GM19239 (cell line): Measurements from ENCODE around the gene CCL28.
"Not testable (repeated sequence)": the region's sequence is repeated elsewhere in the genome, so short reads cannot be mapped to it uniquely, and the experiment has no call there.

Experiments used
- DNase-seq: peaks from one replicate; pipeline ENCODE4 v3.0.0; 2011; ENCODE audit warnings: low spot score; ENCODE audit not compliant: insufficient read length
- FAIRE-seq: peaks from 2 replicates; lab custom pipeline; 2011; peaks lifted over from hg19 to GRCh38; lab: Jason Lieb, UNC

The CCL28 gene

DNA sequence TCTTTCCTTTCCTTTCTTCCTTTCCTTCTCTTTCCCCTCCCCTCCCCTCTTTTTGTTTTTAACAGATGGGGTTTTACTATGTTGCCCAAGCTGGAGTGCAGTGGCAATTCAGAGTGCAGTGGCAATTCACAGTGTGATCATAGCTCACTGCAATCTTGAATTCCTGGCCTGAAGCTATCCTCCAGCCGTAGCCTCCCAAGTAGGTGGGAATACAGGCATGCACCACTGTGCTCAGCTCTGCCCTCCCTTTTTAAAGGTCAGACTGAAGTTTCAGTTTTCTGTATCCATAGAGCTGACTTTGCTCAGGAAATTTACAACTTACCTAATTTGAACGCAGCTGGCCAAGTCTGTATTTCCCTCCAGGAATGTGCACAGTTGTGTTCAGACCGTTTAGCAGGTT, 696 bp downstream of the CCL28 start:
- FAIRE-seq, result no peak
- DNase-seq, result no peak

DNA sequence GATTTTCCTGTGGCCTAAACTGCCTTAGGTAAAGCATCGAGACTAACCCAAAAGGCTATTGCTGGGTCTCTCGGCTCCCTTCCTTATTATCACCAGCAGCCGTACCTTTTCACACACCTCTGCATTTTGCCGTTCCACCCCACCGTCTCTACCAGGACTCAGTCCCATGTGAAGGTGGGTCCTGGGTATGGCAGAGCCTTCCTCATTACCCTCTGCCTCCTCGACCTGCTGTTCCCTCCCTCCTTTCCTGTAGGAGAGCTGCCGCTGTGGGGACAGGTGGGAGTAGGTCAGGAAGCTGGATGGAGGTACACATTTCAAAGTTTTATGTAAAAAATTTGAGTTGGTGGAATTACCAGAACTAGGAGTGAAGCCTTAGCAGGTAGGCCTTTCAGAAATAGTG, 1.8 kb downstream of the CCL28 start:
- DNase-seq (no peak), FAIRE-seq (no peak)

DNA sequence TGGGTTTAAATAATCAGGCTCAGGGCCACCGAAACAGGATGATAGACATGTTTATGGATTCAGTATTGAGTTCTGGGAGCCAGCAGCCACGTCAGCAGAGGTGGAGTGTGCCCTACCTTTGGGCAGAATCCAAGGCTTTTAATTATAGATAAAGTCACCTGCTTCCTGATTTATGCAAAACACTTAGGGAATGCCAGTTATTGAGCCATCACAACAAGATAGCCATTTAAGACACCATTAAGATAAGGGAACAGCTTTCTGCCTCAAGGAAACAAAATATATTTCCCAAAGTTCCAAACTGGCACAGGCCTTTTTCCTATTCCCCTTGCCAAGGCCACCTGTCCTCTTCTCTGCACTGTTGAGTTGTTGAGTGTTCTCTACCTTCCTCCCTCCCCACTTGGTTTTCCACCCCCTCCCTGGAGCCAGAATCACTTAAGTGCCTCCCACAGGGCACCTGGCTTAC, 2.4 kb downstream of the CCL28 start:
- no peak for DNase-seq
- no peak for FAIRE-seq

DNA sequence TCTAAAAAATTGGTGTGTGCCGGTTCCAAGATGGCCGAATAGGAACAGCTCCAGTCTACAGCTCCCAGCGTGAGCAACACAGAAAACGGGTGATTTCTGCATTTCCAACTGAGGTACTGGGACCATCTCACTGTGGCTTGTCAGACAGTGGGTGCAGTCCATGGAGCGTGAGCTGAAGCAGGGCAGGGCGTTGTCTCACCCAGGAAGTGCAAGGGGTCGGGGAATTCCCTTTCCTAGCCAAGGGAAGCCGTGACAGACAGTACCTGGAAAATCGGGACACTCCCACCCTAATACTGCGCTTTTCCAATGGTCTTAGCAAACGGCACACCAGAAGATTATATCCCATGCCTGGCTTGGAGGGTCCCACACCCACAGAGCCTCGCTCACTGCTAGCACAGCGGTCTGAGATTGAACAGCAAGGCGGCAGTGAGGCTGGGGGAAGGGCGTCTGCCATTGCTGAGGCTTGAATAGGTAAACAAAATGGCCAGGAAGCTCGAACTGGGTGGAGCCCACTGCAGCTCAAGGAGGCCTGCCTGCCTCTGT, 9.6 kb downstream of the CCL28 start:
- not testable (repeated sequence) for DNase-seq, FAIRE-seq

DNA sequence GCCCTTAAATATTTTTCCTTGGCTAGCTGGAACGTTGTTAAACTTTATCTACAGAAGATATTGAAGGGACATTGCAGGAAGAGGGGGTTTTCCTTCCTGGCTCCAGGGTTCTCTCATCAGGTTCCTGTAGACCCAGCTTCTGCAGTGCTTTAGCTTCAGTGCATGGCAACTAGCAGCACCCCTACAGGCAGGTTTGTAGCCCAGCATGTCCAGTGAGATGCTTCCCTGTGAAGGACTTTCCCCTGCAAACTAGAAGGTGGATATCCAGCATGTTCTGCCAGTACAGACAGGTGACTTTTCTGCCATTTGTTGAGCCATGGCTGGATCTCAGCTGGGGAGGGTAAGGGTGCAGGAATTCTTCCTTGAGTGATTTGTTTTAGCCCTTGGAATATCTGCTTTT, 10.4 kb downstream of the CCL28 start:
- DNase-seq, result no peak
- FAIRE-seq, result no peak

DNA sequence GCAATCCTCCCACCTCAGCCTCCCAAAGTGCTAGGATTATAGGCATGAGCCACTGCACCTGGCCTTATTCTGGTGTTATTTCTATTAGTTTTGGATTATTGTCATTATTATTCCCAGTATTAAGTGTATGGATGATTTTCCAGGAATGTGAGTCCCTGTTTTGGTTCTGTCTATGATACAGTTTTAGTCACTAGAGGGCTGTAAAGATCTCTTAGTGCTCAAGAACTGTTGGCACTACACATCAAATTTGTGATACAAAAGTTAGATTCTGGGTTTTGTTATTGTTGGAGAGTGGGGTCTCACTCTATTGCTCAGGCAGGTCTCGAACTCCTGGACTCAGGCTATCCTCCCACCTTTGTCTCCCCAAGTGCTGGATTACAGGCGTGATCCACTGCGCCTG, 12.1 kb downstream of the CCL28 start:
- DNase-seq (no peak), FAIRE-seq (no peak)

DNA sequence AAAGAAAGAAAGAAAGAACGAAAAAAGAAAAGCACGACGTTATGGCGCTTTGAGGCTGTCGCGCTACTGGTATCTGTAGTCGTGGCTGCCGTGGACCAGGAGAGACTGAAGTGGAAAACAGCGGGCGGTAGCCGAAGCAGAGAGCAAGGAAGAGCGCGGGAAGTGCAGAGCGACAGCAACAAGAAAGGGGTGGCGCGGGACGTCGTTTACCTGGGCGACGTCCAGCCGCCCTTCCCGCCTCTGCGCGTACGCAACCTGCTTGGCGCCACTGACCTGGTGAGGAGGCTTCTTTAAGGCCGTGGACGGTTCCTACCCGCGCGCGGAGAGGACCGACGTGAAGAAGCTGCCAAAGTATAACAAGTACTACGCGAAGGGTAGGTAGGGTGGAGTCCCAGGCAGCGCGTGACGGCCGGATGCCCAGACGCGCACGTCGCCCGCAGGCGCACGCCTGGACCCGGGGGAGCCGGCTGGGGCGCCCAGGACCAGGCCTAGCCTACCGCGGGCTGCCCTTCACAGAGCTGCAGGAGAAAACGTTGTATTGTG, 15.4 kb downstream of the CCL28 start:
- peak; percentile 62 for DNase-seq
- peak; percentile 70 for FAIRE-seq

DNA sequence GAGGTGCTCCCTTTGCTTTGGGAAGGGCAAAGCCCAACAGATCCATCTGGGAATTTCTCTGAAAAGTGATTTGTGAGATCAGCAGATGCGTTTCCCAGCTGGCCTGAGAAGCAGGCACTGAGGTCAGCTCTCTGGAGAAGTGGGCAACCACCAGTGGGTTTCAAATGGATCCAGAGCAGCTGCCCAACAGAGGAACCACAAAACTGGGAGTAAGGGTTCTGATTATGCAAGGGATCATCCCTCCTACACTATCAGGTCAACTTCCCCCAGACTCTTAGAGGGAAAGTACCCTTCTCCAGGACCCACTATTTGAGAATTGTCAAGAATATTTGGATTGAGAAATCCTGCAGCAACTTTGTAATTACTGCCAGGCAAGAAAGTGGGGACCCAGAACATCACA, 21.7 kb downstream of the CCL28 start:
- FAIRE-seq, result no peak
- no peak for DNase-seq

DNA sequence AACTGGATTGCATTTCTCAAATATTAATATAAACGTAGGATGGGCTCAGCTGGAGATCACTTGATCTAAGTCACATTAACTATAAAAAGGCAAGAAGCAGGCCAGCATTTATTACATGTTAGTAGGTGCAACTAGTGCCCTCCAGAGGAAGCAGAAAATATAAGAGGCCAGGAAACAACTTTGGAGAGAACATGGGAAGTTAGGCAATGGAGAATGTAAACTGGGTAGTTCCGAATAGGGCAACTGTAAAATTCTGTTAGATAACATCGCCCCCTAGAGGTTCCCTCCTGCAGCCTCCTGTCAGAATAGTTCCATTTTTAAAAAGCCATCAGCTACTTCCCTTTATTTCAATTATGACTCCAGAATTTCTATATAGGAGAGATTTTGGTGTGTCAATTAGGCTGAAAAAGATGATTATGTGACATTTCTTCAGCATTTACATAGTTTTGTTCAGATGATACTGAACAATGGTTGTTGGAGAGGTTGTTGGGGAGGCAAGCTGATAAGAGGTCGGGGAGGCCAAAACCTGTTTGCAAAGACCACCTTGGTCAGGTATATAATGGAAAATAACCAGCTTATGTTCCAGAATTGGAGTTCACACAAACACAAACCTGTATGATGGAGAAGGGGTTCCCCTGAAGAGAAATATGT, 22.4 kb downstream of the CCL28 start:
- peak; percentile 77 for FAIRE-seq
- DNase-seq, result peak; percentile 36

DNA sequence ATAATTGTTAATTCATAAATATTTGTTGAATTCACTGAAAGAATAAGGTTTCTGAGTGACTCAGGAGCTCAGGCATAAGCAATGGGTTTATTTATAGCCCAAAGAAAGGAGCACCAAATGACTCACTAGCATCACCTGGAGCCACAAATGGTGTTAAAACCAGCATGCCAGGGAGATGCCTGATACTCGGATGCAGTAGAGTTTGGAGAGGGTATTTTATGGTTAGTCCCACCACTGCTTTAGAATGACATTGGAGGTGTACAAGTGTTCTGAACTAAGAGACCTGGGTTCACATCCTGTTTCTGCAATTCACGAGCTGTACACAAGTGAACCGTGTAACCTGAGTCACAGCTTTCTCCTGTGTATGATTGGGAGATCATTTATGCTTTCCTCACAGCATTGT, 25.2 kb downstream of the CCL28 start:
- FAIRE-seq (peak; percentile 67), DNase-seq (no peak)

DNA sequence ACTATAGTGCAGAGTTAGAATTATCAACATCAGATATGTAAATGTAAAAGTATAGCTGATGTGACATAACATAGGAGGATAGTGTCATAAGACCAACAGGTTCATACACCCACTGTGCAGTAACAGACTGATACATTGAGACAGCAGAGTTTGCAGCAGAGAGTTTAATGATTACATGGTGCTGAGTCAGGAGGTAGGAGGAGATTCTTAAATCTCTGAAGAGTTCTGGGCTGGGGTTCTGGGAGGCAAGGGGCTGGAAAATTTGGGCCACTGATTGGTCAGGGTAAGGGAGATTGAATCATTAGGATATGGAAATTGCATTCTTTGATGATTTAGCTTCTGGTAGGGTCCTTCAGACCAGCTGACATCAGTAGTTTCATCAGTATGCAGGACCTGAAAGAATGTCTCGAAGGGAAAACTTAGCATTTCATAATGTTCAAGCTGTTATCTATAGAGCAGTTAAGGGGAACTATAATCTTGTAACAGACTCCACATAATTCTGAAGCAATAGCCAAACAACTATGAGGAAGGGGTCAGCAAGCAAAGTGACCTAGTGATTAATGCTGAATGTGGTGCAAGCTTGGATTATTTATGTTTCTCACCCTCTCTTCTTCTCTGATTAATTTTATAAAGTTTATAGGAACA, 35.6 kb downstream of the CCL28 start:
- DNase-seq (no peak), FAIRE-seq (no peak)

DNA sequence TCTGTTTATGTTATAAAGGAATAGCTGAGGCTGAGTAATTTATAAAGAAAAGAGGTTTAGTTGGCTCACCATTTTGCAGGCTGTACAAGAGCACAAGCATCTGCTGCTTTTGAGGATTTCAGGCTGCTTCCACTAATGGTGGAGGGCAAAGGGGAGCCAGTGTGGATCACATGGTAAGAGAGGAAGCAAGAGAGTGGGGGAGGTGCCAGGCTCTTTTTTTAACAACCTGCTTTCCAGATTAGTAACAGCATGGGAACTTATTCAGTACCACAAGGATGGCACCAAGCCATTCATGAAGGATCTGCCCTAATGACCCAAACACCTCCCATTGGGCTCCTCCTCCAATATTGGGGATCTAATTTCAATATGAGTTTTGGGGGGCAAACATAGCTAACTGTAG, 40.4 kb downstream of the CCL28 start:
- no peak for DNase-seq
- FAIRE-seq, result no peak

DNA sequence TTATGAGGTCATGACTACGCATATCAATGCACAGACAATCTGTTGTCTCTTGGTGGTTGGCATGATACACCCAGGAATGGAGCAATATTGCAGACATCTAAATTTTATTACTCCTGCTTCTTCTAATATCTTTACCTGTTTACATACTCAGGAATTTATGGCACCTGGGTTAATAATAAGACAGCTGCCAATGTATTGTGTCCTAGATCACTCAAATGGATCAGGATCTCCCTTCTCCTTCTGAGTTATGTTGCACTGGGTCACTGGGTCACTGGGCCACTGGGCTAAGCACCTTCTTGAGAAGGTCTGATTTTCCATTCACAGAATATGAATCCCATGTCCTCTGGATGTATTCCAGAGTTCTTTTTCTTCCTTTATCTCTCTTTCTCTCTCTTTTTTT, 41.8 kb downstream of the CCL28 start:
- DNase-seq, result no peak
- no peak for FAIRE-seq

DNA sequence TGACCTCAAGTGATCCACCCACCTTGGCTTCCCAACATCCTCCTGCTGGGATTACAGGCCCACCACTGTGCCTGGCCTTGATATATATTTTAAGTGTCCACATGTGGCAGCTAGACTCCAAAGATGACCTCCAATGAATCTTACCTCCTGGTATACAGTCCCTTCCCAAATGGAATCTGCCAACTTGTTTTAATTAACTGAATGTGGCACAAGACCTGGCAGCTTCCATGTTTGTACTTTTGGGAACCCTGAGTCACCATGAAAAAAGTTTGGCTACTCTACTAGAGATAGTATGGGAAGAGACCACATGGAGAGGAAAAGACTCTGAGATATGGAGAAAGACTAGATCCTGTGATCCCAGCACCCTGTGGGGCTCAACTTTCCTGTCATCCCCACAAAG, 42.5 kb downstream of the CCL28 start:
- DNase-seq (no peak), FAIRE-seq (no peak)

DNA sequence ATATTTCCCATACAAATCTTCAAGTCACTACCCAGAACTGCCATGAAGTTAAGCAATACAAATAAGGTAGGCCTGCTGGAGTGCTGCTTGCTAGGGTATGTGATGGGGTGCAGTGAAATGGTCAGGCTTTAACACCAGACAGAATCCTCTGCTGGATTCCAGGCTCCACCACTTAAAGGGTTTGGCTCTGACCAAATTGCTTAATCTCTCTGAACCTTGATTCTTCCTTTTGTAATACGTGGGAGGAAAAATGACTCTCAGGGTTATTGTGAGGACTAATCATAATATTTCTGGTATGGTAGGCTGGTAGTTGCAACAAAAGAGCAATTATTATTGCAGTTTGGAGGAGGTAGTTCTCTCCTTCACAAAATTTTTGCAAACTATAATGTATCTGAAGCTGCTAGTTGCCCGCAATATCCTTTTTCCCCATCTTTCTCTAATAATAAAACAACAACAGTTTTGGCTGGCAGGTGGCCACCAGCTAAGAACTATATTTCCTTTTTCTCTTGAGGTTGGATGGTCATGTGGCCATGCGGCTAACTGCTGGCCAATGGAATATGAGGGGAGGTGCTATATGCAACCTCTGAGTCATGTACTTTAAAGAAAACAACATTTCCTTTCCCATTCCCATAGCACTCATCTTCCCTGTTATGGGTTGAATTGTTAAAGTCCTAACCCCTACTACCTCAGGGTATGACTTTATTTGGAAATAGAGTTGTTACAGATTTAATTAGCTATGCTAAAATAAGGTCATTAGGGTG, 44.1 kb downstream of the CCL28 start:
- no peak for FAIRE-seq
- no peak for DNase-seq

DNA sequence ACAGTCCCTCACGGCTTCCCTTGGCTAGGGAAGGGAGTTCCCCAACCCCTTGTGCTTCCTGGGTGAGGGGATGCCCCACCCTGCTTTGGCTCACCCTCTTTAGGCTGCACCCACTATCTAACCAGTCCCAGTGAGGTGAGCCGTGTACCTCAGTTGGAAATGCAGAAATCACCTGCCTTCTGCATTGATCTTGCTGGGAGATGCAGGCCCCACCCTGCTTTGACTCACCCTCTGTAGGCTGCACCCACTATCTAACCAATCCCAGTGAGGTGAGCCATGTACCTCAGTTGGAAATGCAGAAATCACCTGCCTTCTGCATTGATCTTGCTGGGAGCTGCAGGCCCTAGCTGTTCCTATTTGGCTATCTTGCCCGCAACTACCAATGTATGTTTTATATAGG, 44.7 kb downstream of the CCL28 start:
- DNase-seq (no peak), FAIRE-seq (no peak)

DNA sequence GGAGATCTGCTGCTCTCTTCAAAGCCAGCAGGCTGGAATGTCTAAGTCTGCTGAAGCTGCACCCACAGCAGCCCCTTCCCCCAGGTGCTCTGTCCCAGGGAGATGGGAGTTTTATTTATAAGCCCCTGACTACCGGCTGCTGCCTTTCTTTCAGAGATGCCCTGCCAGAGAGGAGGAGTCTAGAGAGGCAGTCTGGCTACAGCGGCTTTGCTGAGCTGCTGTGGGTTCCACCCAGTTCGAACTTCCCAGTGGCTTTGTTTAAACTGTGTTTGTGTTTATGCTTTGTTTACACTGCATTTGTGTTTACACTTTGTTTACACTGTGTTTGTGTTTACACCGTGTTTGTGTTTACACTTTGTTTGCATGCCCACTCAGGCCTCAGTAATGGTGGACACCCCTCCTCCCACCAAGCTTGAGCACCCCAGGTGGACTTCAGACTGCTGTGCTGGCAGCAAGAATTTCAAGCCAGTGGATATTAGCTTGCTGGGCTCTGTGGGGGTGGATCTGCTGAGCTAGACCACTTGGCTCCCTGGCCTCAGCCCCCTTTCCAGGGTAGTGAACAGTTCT, 45.4 kb downstream of the CCL28 start:
- not testable (repeated sequence) for DNase-seq, FAIRE-seq

DNA sequence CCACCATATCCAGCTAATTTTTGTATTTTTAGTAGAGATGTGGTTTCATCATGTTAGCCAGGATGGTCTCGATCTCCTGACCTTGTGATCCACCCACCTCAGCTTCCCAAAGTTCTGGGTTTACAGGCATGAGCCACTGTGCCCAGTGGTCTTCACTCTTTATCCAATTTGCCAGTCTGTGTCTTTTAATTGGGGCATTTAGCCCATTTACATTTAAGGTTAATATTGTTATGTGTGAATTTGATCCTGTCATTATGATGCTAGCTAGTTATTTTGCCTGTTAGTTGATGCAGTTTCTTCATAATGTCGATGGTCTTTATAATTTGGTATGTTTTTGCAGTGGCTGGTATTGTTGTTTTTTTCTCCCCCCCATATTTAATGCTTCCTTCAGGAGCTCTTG, 47.0 kb downstream of the CCL28 start:
- not testable (repeated sequence) for FAIRE-seq, DNase-seq

DNA sequence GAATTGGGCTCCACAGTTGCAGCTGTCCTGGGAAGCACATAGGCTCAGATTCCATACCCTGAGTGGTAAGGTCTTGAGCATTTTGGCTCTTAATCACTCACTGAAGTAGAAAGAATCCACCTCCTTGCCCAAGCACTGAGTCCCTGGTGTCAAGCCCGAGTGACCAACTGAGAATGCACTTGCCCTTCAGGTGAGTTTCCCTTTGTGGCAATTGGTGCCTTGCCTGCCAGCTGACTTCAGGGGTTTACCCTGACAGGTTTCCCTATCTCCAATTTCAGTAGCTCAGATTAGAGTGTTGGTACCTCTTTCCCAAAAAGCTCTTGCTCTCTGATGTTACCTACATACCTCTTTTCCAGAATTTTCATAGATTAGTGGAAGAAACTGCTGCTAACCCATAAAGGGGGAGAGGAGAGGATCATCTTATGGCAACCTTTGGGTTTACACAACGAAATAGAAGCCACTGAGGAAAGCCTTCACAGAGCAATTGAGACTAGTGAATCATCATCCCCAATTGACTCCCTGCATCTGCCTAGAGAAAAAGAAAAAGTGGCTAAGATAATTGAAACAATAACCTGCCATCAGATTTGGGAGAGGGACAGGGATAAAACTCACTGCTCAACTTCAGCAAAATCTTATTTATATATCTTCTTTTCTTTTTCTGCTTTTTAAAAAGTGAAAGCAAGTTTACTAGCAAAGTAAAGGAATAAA, 48.6 kb downstream of the CCL28 start:
- DNase-seq (no peak), FAIRE-seq (no peak)
